Right kidney (tissue), 9 donors: Measurements from ENCODE around the gene NKIRAS1.

Experiments used
- DNase-seq: peaks from one replicate; pipeline ENCODE4 v3.0.0-alpha.2; 2016
- long read RNA-seq, 8 donors: transcript quantifications; one replicate each; lab custom pipeline, GENCODE V29; 2026

Gene NKIRAS1
- long read RNA-seq, donor 1, partial matches to known transcripts: 1,010 of 3,197 reads
- long read RNA-seq, donor 1, other reads (novel, unspliced or antisense): 2,181 of 3,197 reads
- long read RNA-seq, donor 2, partial matches to known transcripts: 8 of 11 reads
- long read RNA-seq, donor 2, other reads (novel, unspliced or antisense): 0 of 11 reads
- long read RNA-seq, donor 3, partial matches to known transcripts: 369 of 1,075 reads
- long read RNA-seq, donor 3, other reads (novel, unspliced or antisense): 704 of 1,075 reads
- long read RNA-seq, donor 4, partial matches to known transcripts: 5 of 18 reads
- long read RNA-seq, donor 4, other reads (novel, unspliced or antisense): 10 of 18 reads
- long read RNA-seq, donor 5, transcript NKIRAS1-206 (5 exons, 2,014 nt): major isoform, 6 of 2,674 reads
- long read RNA-seq, donor 5, partial matches to known transcripts: 941 of 2,674 reads
- long read RNA-seq, donor 5, other reads (novel, unspliced or antisense): 1,724 of 2,674 reads
- long read RNA-seq, donor 6, partial matches to known transcripts: 0 of 2 reads
- long read RNA-seq, donor 6, other reads (novel, unspliced or antisense): 0 of 2 reads
- long read RNA-seq, donor 7, partial matches to known transcripts: 6 of 11 reads
- long read RNA-seq, donor 7, other reads (novel, unspliced or antisense): 0 of 11 reads
- long read RNA-seq, donor 8, transcript NKIRAS1-206 (5 exons, 2,014 nt): major isoform, 7 of 7 reads
- long read RNA-seq, donor 8, partial matches to known transcripts: 0 of 7 reads
- long read RNA-seq, donor 8, other reads (novel, unspliced or antisense): 0 of 7 reads

GRCh38 chr3:23916886-23917678, at the start of gene NKIRAS1, which contains the start of gene RPL15:
NKIRAS1 (minus strand) TSS chr3:23916990; CDS start chr3:23910904, 6,086 bp downstream.
RPL15 (plus strand) TSS chr3:23917132; CDS start chr3:23917860, 728 bp downstream.
- peak; percentile 97 for DNase-seq

GRCh38 chr3:23966328-23966727, 49.5 kb upstream of the NKIRAS1 start:
- no peak for DNase-seq

- no peak for DNase-seq
Measured at GRCh38 chr3:23964537-23965235, 47.9 kb upstream of the NKIRAS1 start.

GRCh38 chr3:23961913-23962312, 45.1 kb upstream of the NKIRAS1 start:
- DNase-seq: no peak

- no peak for DNase-seq
Measured at GRCh38 chr3:23961066-23961465, 44.3 kb upstream of the NKIRAS1 start.

- DNase-seq: no peak
Measured at GRCh38 chr3:23960649-23961048, 43.9 kb upstream of the NKIRAS1 start.

- DNase-seq: no peak
Measured at GRCh38 chr3:23959135-23959900, 42.5 kb upstream of the NKIRAS1 start.

GRCh38 chr3:23956701-23957100, 39.9 kb upstream of the NKIRAS1 start:
- DNase-seq: no peak

- no peak for DNase-seq
Measured at GRCh38 chr3:23954144-23954543, 37.4 kb upstream of the NKIRAS1 start.

GRCh38 chr3:23953523-23953922, 36.7 kb upstream of the NKIRAS1 start:
- DNase-seq: no peak

- DNase-seq: no peak
Measured at GRCh38 chr3:23952646-23953045, 35.9 kb upstream of the NKIRAS1 start.

- DNase-seq: no peak
Measured at GRCh38 chr3:23950293-23950692, 33.5 kb upstream of the NKIRAS1 start.

GRCh38 chr3:23949784-23950183, 33.0 kb upstream of the NKIRAS1 start:
- no peak for DNase-seq

- DNase-seq: no peak
Measured at GRCh38 chr3:23948761-23949160, 32.0 kb upstream of the NKIRAS1 start.

GRCh38 chr3:23945913-23946687, 29.3 kb upstream of the NKIRAS1 start:
- DNase-seq: peak; percentile 99

GRCh38 chr3:23945663-23945912, 28.8 kb upstream of the NKIRAS1 start:
- no peak for DNase-seq

- peak; percentile 75 for DNase-seq
Measured at GRCh38 chr3:23944861-23945662, 28.3 kb upstream of the NKIRAS1 start, which contains the start of gene NR1D2. NR1D2 (plus strand) TSS chr3:23945286; CDS start chr3:23945579, 293 bp downstream.

GRCh38 chr3:23944007-23944783, 27.4 kb upstream of the NKIRAS1 start:
- peak; percentile 47 for DNase-seq

GRCh38 chr3:23942546-23942945, 25.8 kb upstream of the NKIRAS1 start:
- no peak for DNase-seq
